AG04449 (cell line): ENCODE measurements around the gene MCOLN1.
A peak's percentile ranks its signal among the peaks of the same experiment; 100 is the strongest.

ENCODE experiments used
- CTCF ChIA-PET: fragments of 350-600 bp; formaldehyde crosslinking; extraction: SDS; loops from one replicate; lab custom pipeline; 2021; ENCODE audit warnings: antibody characterized with exemption; lab: Yijun Ruan, JAX
- POLR2A ChIA-PET: fragments of 400-600, 350-600 bp; formaldehyde crosslinking; extraction: SDS; loops from one replicate; lab custom pipeline; 2020; ENCODE audit warnings: antibody characterized with exemption, inconsistent platforms; lab: Yijun Ruan, JAX
- DNase-seq: peaks from one replicate; pipeline ENCODE4 v3.0.0-alpha.2; 2010; ENCODE audit warnings: low read depth, low spot score
- H3K4me3 ChIP-seq: 2 replicates; pipeline ENCODE4 v1.5.1; 2011; ENCODE audit warnings: low read depth, mild to moderate bottlenecking, control low read depth, low read length
- TF ChIP-seq, protein P1 (sequence below): IDR thresholded peaks from one replicate; pipeline ENCODE4 v1.5.1; 2011; ENCODE audit warnings: mild to moderate bottlenecking, moderate library complexity, low read length, control low read depth, inconsistent platforms; ENCODE audit not compliant: insufficient read depth; ENCODE audit errors: missing control alignments

MCOLN1 gene

DNA sequence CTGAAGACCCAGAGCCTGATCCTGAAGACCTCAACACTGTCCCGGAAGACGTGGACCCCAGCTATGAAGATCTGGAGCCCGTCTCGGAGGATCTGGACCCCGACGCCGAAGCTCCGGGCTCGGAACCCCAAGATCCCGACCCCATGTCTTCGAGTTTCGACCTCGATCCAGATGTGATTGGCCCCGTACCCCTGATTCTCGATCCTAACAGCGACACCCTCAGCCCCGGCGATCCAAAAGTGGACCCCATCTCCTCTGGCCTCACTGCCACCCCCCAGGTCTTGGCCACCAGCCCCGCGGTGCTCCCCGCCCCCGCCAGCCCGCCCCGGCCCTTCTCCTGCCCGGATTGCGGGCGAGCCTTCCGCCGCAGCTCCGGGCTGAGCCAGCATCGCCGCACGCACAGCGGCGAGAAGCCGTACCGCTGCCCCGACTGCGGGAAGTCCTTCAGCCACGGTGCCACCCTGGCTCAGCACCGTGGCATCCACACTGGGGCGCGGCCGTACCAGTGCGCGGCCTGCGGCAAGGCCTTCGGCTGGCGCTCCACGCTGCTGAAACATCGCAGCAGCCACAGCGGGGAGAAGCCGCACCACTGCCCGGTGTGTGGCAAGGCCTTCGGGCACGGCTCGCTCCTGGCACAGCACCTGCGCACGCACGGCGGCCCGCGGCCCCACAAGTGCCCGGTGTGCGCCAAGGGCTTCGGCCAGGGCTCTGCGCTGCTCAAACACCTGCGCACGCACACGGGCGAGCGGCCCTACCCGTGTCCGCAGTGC is 2.9 kb upstream of the MCOLN1 start:
- no peak for DNase-seq
- CTCF ChIA-PET: no interaction called here
- POLR2A ChIA-PET: interaction anchor here (1.8 kb wide), 1 partner anchor 15 kb away, joined by 5 read pairs; no protein-coding TSS in a partner anchor
- TF ChIP-seq, protein P1, sequence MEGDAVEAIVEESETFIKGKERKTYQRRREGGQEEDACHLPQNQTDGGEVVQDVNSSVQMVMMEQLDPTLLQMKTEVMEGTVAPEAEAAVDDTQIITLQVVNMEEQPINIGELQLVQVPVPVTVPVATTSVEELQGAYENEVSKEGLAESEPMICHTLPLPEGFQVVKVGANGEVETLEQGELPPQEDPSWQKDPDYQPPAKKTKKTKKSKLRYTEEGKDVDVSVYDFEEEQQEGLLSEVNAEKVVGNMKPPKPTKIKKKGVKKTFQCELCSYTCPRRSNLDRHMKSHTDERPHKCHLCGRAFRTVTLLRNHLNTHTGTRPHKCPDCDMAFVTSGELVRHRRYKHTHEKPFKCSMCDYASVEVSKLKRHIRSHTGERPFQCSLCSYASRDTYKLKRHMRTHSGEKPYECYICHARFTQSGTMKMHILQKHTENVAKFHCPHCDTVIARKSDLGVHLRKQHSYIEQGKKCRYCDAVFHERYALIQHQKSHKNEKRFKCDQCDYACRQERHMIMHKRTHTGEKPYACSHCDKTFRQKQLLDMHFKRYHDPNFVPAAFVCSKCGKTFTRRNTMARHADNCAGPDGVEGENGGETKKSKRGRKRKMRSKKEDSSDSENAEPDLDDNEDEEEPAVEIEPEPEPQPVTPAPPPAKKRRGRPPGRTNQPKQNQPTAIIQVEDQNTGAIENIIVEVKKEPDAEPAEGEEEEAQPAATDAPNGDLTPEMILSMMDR: no peak
- no peak overlapping the region for H3K4me3 ChIP-seq

DNA sequence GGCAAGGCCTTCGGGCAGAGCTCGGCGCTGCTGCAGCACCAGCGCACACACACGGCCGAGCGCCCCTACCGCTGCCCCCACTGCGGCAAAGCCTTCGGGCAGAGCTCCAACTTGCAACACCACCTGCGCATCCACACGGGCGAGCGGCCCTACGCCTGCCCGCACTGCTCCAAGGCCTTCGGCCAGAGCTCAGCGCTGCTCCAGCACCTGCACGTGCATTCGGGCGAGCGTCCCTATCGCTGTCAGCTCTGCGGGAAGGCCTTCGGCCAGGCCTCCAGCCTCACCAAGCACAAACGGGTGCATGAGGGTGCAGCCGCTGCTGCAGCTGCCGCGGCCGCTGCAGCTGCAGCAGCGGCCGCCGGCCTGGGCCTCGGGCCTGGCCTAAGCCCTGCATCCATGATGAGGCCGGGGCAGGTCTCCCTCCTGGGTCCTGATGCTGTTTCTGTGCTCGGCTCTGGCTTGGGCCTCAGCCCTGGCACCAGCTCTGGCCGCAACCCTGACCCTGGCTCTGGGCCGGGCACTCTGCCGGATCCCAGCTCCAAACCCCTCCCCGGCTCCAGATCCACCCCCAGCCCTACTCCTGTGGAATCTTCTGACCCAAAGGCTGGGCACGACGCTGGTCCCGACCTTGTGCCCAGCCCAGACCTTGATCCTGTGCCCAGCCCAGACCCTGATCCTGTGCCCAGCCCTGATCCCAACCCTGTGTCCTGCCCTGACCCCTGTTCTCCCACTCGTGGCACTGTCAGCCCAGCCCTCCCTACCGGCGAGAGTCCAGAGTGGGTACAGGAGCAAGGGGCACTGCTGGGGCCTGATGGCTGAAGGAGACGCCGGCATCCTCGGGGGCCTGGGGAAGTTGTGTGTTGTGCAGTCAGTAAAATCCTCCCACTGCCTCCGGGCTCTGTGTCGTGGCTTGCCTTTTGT is 2.0 kb upstream of the MCOLN1 start:
- TF ChIP-seq, protein P1: no peak
- POLR2A ChIA-PET: interaction anchor here (1.8 kb wide), 1 partner anchor 14 kb away, joined by 5 read pairs; no protein-coding TSS in a partner anchor
- no peak overlapping the region for H3K4me3 ChIP-seq
- DNase-seq: no peak
- CTCF ChIA-PET: interaction anchor here (1.5 to 3.8 kb wide), 2 partner anchors 23 to 166 kb away, joined by 5 to 21 read pairs; a partner anchor contains a TSS

DNA sequence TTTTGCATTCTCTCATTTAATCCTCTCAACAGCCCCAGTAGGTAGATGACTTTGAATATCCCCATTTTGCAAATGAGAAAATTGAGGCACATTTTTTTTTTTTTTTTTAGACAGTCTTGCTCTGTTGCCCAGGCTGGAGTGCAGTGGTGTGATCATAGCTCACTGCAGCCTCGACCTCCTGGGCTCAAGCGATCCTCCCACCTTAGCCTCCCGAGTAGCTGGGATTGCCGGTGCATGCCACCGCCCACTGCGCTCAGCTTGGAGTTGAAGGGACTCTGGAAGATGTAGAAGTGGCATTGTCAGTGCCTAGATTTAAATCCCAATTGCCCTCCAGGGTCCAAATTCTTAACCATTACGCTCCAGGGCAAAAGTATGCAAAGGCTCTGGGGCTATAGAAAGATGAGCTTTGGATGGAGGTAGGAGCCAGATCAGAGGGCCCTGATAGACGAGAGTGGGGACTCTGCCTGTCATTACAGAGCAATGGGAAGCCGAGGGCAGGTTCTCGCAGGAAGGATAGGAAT is 813 bp upstream of the MCOLN1 start:
- H3K4me3 ChIP-seq: peak overlapping the region; percentile 70
- DNase-seq: no peak
- TF ChIP-seq, protein P1: no peak
- ChIA-PET CTCF (interaction anchor here (0.6 to 3.8 kb wide), 4 partner anchors 12 to 167 kb away, joined by 3 to 21 read pairs (median 8); partner anchors contain the start of gene PNPLA6), POLR2A (interaction anchor here (0.6 to 3.0 kb wide), 4 partner anchors 12 to 129 kb away, joined by 3 to 42 read pairs (median 4); partner anchors contain the start of gene PNPLA6)

DNA sequence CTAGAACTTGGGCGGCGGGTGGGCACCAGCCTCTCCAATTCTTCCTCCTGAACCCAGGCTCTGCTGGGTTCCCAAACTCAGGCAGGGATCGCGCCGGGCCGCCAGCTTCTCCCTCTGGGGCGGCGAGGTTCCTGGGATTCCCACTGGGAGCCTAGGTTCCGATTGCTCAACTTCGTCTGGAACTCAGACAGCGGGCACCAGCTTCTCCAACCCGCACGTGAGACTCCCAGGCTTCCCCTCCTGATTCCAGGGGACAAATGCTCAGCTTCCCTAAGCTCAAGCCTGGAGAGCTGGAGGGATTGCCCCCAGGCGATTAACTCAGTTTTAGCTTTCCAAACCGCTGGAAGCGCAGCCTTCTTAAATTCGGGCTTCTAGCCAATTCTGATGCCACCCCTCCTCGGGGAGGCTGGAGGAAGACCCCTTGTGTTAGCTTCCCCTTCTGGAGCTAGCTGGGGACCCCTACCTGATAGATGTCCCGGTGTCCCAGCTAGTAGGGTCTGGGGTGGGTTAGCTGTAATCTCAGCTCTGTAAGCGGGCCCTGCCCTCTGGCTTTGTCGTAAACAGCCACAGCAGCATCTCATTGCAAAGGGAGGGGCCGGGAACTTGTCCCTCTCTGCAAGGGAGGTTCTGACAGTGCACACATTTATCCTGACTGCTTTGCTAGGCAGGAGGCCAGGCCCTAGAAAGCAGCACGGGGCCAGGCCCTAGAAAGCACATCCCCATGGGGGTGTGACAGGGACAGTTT is 671 bp downstream of the MCOLN1 start:
- ChIA-PET POLR2A (interaction anchor here (0.6 to 3.0 kb wide), 6 partner anchors 11 to 550 kb away, joined by 3 to 42 read pairs (median 4); partner anchors contain the start of gene PNPLA6), CTCF (interaction anchor here (0.6 to 3.8 kb wide), 3 partner anchors 10 to 169 kb away, joined by 3 to 21 read pairs (median 11); no protein-coding TSS in a partner anchor)
- TF ChIP-seq, protein P1: no peak
- DNase-seq: no peak
- H3K4me3 ChIP-seq: peak overlapping the region; percentile 70

DNA sequence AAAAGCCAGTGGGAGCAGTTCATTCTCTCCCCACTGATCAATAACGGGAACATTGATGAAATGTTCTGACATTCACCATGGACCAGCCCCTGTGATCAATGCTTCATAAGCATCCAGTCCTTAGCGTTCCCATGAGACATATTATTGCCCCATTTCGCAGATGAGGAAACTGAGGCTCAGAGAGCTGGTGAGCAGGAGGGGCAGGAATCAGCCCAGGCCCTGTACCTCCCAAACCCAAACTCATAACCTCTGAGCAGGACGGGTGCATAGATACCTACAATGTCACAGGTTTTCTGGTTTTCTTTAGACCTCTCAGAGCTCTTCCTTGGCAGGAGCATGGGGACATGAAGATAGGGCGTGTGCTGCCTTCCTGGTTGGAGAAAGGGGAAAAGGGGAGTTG is 2.1 kb downstream of the MCOLN1 start:
- TF ChIP-seq, protein P1: no peak
- ChIA-PET CTCF (interaction anchor here (3.8 kb wide), 1 partner anchor 170 kb away, joined by 21 read pairs; no protein-coding TSS in a partner anchor), POLR2A (interaction anchor here (3.0 kb wide), 1 partner anchor 9 kb away, joined by 42 read pairs; the partner anchor contains the start of gene PNPLA6)
- no peak for DNase-seq
- no peak overlapping the region for H3K4me3 ChIP-seq
